Ovary (tissue), 3 donors: ENCODE measurements around the gene P4HTM.

Experiments used
- CTCF ChIP-seq, 3 donors: fragments of 450-650 bp in 2 of 3; fragments of 200-600 bp in 1 of 3; IDR thresholded peaks; one replicate each; pipeline versions ENCODE4 v1.5.1 to v1.8.0; 2016 to 2022; ENCODE audit warnings: antibody characterized with exemption in 3 of 3, mild to moderate bottlenecking in 1 of 3
- POLR2A ChIP-seq: fragments of 450-650 bp; IDR thresholded peaks from one replicate; pipeline ENCODE4 v1.6.1; 2017; ENCODE audit warnings: antibody characterized with exemption, mild to moderate bottlenecking, moderate library complexity
- donor health status: DM: no; HTN: no; CAD: no.

- TF ChIP-seq POLR2A (no peak), CTCF (IDR thresholded peaks at IDR 0.05) (no peak)
Measured at GRCh38 chr3:49005303-49005680, 15.3 kb downstream of the P4HTM start.
